AG04450 (cell line): ENCODE results near the gene TMC1. TPM values are rescaled to one million over a fixed set of nuclear protein-coding genes. Genes with fewer than 3 reads are reported as not detected.

Source experiments
- CTCF ChIA-PET: fragments of 300-600, 350-600 bp; formaldehyde crosslinking; extraction: SDS; loops from one replicate; lab custom pipeline; 2022; ENCODE audit warnings: antibody characterized with exemption, inconsistent platforms; lab: Charles Lee
- POLR2A ChIA-PET: fragments of 350-600 bp; formaldehyde crosslinking; extraction: SDS; loops from one replicate; lab custom pipeline; 2021; ENCODE audit warnings: antibody characterized with exemption, inconsistent platforms; lab: Yijun Ruan, JAX
- DNase-seq: peaks from one replicate; pipeline ENCODE4 v3.0.0-alpha.2; 2011; ENCODE audit warnings: low read depth, low spot score
- H3K27ac ChIP-seq: one replicate; pipeline ENCODE4 v1.5.1; 2012; ENCODE audit warnings: low read depth, low read length, control low read depth
- H3K27me3 ChIP-seq: one replicate; pipeline ENCODE4 v1.6.0; 2012; ENCODE audit warnings: low read length; ENCODE audit not compliant: control insufficient read depth, insufficient read depth
- H3K4me3 ChIP-seq: 2 replicates; pipeline ENCODE4 v1.5.1; 2011; ENCODE audit warnings: mild to moderate bottlenecking, low read depth, low read length, control low read depth
- H3K9me3 ChIP-seq: 2 replicates; pipeline ENCODE4 v1.5.1; 2012; ENCODE audit warnings: low read length; ENCODE audit not compliant: control insufficient read depth, insufficient read depth
- CTCF ChIP-seq: IDR thresholded peaks from 2 replicates; pipeline ENCODE4 v1.5.1; 2011; ENCODE audit warnings: low read depth, low read length, control low read depth, inconsistent platforms
- polyA plus RNA-seq: library from polyadenylated mRNA; depleted of rRNA; stranded (reverse); fragments of >200 nt; gene quantifications from 2 replicates; pipeline ENCODE4 v1.2.3, GENCODE V29; 2011

TMC1 gene
- polyA plus RNA-seq, 1 experiment, result not detected

- Histone ChIP-seq H3K27ac (no peak overlapping the region), H3K4me3 (no peak overlapping the region), H3K27me3 (peaks cover 4% of the 10 kb centered on the region), H3K9me3 (no peaks in the 10 kb centered on the region)
- peak; percentile 26; the same call in 1 of the 2 replicates for TF ChIP-seq CTCF
- ChIA-PET CTCF (interaction anchor here (1.4 to 1.8 kb wide), 3 partner anchors 297 to 340 kb away, joined by 3 to 8 read pairs (median 7); no protein-coding TSS in a partner anchor), POLR2A (interaction anchor here (1.0 kb wide), 1 partner anchor 25 kb away, joined by 5 read pairs; no protein-coding TSS in a partner anchor)
- no peak for DNase-seq
Observed at GRCh38 chr9:72612449-72612848, 91.0 kb downstream of the TMC1 start.

- CTCF ChIA-PET, result interaction anchor here (0.7 kb wide), 1 partner anchor 334 kb away, joined by 3 read pairs; no protein-coding TSS in a partner anchor
- POLR2A ChIA-PET, result no interaction called here
Observed at GRCh38 chr9:72614067-72614466, 92.7 kb downstream of the TMC1 start.

GRCh38 chr9:72615931-72616330, 94.5 kb downstream of the TMC1 start:
- CTCF ChIA-PET, result no interaction called here
- no peak for DNase-seq
- H3K4me3 ChIP-seq, result no peak overlapping the region
- no peak for TF ChIP-seq CTCF
- H3K27ac ChIP-seq, result no peak overlapping the region
- no peaks in the 10 kb centered on the region for H3K27me3 ChIP-seq
- no peaks in the 10 kb centered on the region for H3K9me3 ChIP-seq
- POLR2A ChIA-PET, result no interaction called here

More at GRCh38 chr9:72614067-72614466, 92.7 kb downstream of the TMC1 start:
- no peak for DNase-seq
- no peaks in the 10 kb centered on the region for H3K9me3 ChIP-seq
- no peak for TF ChIP-seq CTCF
- H3K4me3 ChIP-seq, result no peak overlapping the region
- peaks cover 4% of the 10 kb centered on the region for H3K27me3 ChIP-seq
- no peak overlapping the region for H3K27ac ChIP-seq

- no peak overlapping the region for H3K4me3 ChIP-seq
- H3K9me3 ChIP-seq, result no peaks in the 10 kb centered on the region
- H3K27ac ChIP-seq, result no peak overlapping the region
- ChIA-PET CTCF (no interaction called here), POLR2A (no interaction called here)
- DNase-seq, result no peak
- H3K27me3 ChIP-seq, result peaks cover 2% of the 10 kb centered on the region
- TF ChIP-seq CTCF, result no peak
Observed at GRCh38 chr9:72618811-72619210, 97.4 kb downstream of the TMC1 start.

- DNase-seq, result no peak
- Histone ChIP-seq H3K27me3 (peaks cover 3% of the 10 kb centered on the region), H3K4me3 (no peak overlapping the region), H3K9me3 (no peaks in the 10 kb centered on the region), H3K27ac (no peak overlapping the region)
- CTCF ChIA-PET, result interaction anchor here (0.6 to 2.0 kb wide), 4 partner anchors 12 to 341 kb away, joined by 3 to 6 read pairs (median 3); no protein-coding TSS in a partner anchor
- TF ChIP-seq CTCF, result no peak
- POLR2A ChIA-PET, result no interaction called here
Observed at GRCh38 chr9:72622186-72622585, 100.8 kb downstream of the TMC1 start.
